H1 (cell line): ENCODE data around the gene ZNF654. TPM values are rescaled to one million over a fixed set of nuclear protein-coding genes. Genes with fewer than 3 reads are reported as not detected.

Source experiments
- CTCF ChIA-PET: fragments of 300-600 bp; sonication (Branson Sonifier 250); formaldehyde crosslinking; loops from one replicate; lab custom pipeline; 2021; ENCODE audit not compliant: partially characterized antibody; lab: Charles Lee
- POLR2A ChIA-PET: fragments of 300-600 bp; sonication (Branson Sonifier 250); formaldehyde crosslinking; loops from one replicate; lab custom pipeline; 2021; ENCODE audit warnings: inconsistent platforms; ENCODE audit not compliant: partially characterized antibody; lab: Charles Lee
- DNase-seq, 2 experiments: peaks; one replicate each; pipeline versions ENCODE4 v3.0.0 to v3.0.0-alpha.2; 2010 to 2022; ENCODE audit warnings: low spot score in 2 of 2, low read depth in 1 of 2, mixed read lengths in 1 of 2
- FAIRE-seq: peaks from 2 replicates; lab custom pipeline; 2011; peaks lifted over from hg19 to GRCh38; lab: Jason Lieb, UNC
- H2AFZ ChIP-seq: 2 replicates; pipeline ENCODE4 v1.8.1; 2012; ENCODE audit warnings: low read length, inconsistent platforms
- H2AK5ac ChIP-seq: 2 replicates; pipeline ENCODE4 v1.6.1; 2013; ENCODE audit warnings: low read depth, low read length
- H2BK120ac ChIP-seq: replicated peaks from 2 replicates; pipeline ENCODE3; 2013; ENCODE audit warnings: low read depth, low read length, inconsistent platforms
- H2BK12ac ChIP-seq: 2 replicates; pipeline ENCODE4 v1.6.1; 2013; ENCODE audit warnings: low read depth, low read length
- H2BK15ac ChIP-seq: 2 replicates; pipeline ENCODE4 v1.6.1; 2013; ENCODE audit warnings: low read length
- H2BK20ac ChIP-seq: 2 replicates; pipeline ENCODE4 v1.6.1; 2013; ENCODE audit warnings: low read length
- H2BK5ac ChIP-seq: 2 replicates; pipeline ENCODE4 v1.6.1; 2013; ENCODE audit warnings: low read depth, low read length
- H3K14ac ChIP-seq: 2 replicates; pipeline ENCODE4 v1.6.1; 2013; ENCODE audit warnings: inconsistent platforms; ENCODE audit not compliant: insufficient read length
- H3K18ac ChIP-seq: 2 replicates; pipeline ENCODE4 v1.6.1; 2013; ENCODE audit warnings: low read length; ENCODE audit errors: extremely low read depth
- H3K23ac ChIP-seq: 2 replicates; pipeline ENCODE4 v1.6.1; 2013; ENCODE audit warnings: inconsistent platforms; ENCODE audit not compliant: insufficient read length
- H3K23me2 ChIP-seq: 2 replicates; pipeline ENCODE4 v1.6.1; 2013; ENCODE audit warnings: low read depth, low read length
- H3K27ac ChIP-seq: 2 replicates; pipeline ENCODE4 v1.6.1; 2011; ENCODE audit warnings: low read depth, low read length, inconsistent platforms
- H3K27me3 ChIP-seq, 4 experiments: replicated peaks in 1 of 4; 1 replicate in 1 of 4; 2 replicates in 3 of 4; pipeline versions ENCODE4 v1.6.1 to v1.8.1; 2011 to 2013; ENCODE audit warnings: low read length in 3 of 4, mild to moderate bottlenecking in 3 of 4, inconsistent platforms in 2 of 4, mixed read lengths in 2 of 4, moderate library complexity in 1 of 4; ENCODE audit not compliant: control insufficient read depth in 3 of 4, insufficient read depth in 3 of 4; ENCODE audit errors: extremely low read depth in 1 of 4
- H3K36me3 ChIP-seq, 4 experiments: 2 replicates each; pipeline versions ENCODE4 v1.6.1 to v1.8.1; 2011 to 2013; ENCODE audit warnings: mild to moderate bottlenecking in 4 of 4, low read length in 3 of 4, moderate library complexity in 2 of 4, control low read depth in 1 of 4, inconsistent platforms in 1 of 4; ENCODE audit not compliant: insufficient read depth in 4 of 4, control insufficient read depth in 2 of 4
- H3K4ac ChIP-seq: replicated peaks from 2 replicates; pipeline ENCODE3; 2013; ENCODE audit warnings: low read length, low read depth, mixed read lengths, inconsistent platforms; ENCODE audit not compliant: insufficient read length
- H3K4me1 ChIP-seq, 4 experiments: replicated peaks in 1 of 4; 1 replicate in 1 of 4; 2 replicates in 3 of 4; pipeline versions ENCODE4 v1.6.1 to v1.8.1; 2011 to 2013; ENCODE audit warnings: low read length in 3 of 4, inconsistent platforms in 2 of 4, mixed read lengths in 1 of 4; ENCODE audit not compliant: insufficient read depth in 4 of 4, control insufficient read depth in 3 of 4
- H3K4me2 ChIP-seq, 2 experiments: 2 replicates each; pipeline versions ENCODE4 v1.6.1 to v1.8.1; 2011 to 2013; ENCODE audit warnings: low read depth in 2 of 2, low read length in 2 of 2, control low read depth in 1 of 2, inconsistent platforms in 1 of 2, mild to moderate bottlenecking in 1 of 2; ENCODE audit not compliant: insufficient read depth in 1 of 2
- H3K4me3 ChIP-seq, 4 experiments: fragments of 200-600, 300-600 bp in 1 of 4; sonication (generic), shearing (Covaris generic), sonication (Bioruptor Twin) in 1 of 4; 2 replicates each; pipeline versions ENCODE4 v1.5.1 to v1.8.1; 2011 to 2016; ENCODE audit warnings: low read length in 4 of 4, low read depth in 3 of 4, control low read depth in 2 of 4, inconsistent platforms in 2 of 4, mild to moderate bottlenecking in 2 of 4, mixed read lengths in 1 of 4, moderate library complexity in 1 of 4; ENCODE audit not compliant: insufficient read depth in 2 of 4; ENCODE audit errors: extremely low read depth in 1 of 4
- H3K56ac ChIP-seq: replicated peaks from 2 replicates; pipeline ENCODE3; 2013; ENCODE audit warnings: low read depth, mild to moderate bottlenecking, mixed read lengths, low read length, inconsistent platforms; ENCODE audit not compliant: insufficient read length
- H3K79me1 ChIP-seq: 2 replicates; pipeline ENCODE4 v1.6.1; 2013; ENCODE audit warnings: low read depth, low read length, control low read depth
- H3K79me2 ChIP-seq, 2 experiments: 2 replicates each; pipeline versions ENCODE4 v1.6.1 to v1.8.1; 2012 to 2013; ENCODE audit warnings: low read length in 2 of 2, mild to moderate bottlenecking in 2 of 2, inconsistent platforms in 1 of 2; ENCODE audit not compliant: insufficient read depth in 2 of 2, control insufficient read depth in 1 of 2
- H3K9ac ChIP-seq, 4 experiments: replicated peaks in 1 of 4; 1 replicate in 1 of 4; 2 replicates in 3 of 4; pipeline versions ENCODE4 v1.6.1 to v1.8.1; 2011 to 2013; ENCODE audit warnings: low read depth in 3 of 4, low read length in 3 of 4, control low read depth in 2 of 4, mild to moderate bottlenecking in 2 of 4, moderate library complexity in 2 of 4, inconsistent platforms in 1 of 4; ENCODE audit errors: extremely low read depth in 1 of 4
- H3K9me3 ChIP-seq, 2 experiments: 2 replicates each; pipeline versions ENCODE4 v1.6.1 to v1.8.1; 2012 to 2013; ENCODE audit warnings: mild to moderate bottlenecking in 2 of 2, moderate library complexity in 2 of 2, control low read depth in 1 of 2, inconsistent platforms in 1 of 2, low read depth in 1 of 2, low read length in 1 of 2, mixed read lengths in 1 of 2; ENCODE audit not compliant: insufficient read depth in 2 of 2
- H4K20me1 ChIP-seq, 2 experiments: replicated peaks in 1 of 2; 2 replicates each; pipeline versions ENCODE3 to v1.8.1; 2011 to 2013; ENCODE audit warnings: inconsistent platforms in 2 of 2, low read length in 2 of 2, mild to moderate bottlenecking in 1 of 2; ENCODE audit not compliant: insufficient read depth in 2 of 2, control insufficient read depth in 1 of 2
- H4K5ac ChIP-seq: 2 replicates; pipeline ENCODE4 v1.6.1; 2013; ENCODE audit warnings: low read length, low read depth, mixed read lengths, inconsistent platforms; ENCODE audit not compliant: insufficient read length
- H4K8ac ChIP-seq: 2 replicates; pipeline ENCODE4 v1.8.0; 2013; ENCODE audit warnings: mild to moderate bottlenecking, moderate library complexity, low read length, inconsistent platforms; ENCODE audit not compliant: insufficient read depth; ENCODE audit errors: extremely low read depth
- H4K91ac ChIP-seq: replicated peaks from 2 replicates; pipeline ENCODE3; 2013; ENCODE audit warnings: low read length, mixed read lengths, inconsistent platforms; ENCODE audit not compliant: insufficient read length
- SAP30 ChIP-seq: fragments of 300-600 bp; sonication (generic); IDR thresholded peaks from 2 replicates; pipeline ENCODE4 v1.7.1; 2012; ENCODE audit warnings: low read length, moderate library complexity, mild to moderate bottlenecking, inconsistent platforms; ENCODE audit not compliant: insufficient read depth, insufficient replicate concordance
- WGBS, 2 experiments: shearing (Covaris generic) in 1 of 2; methylation state at CpG; one replicate each; pipeline versions ENCODE4 v1.1.6 to v1.1.7; 2013 to 2015; ENCODE audit warnings: low lambda C conversion rate in 2 of 2, mixed read lengths in 2 of 2, inconsistent platforms in 1 of 2, low coverage in 1 of 2, missing lambda C conversion rate in 1 of 2; ENCODE audit not compliant: insufficient replicate concordance in 2 of 2, insufficient coverage in 1 of 2, insufficient read length in 1 of 2; ENCODE audit errors: extremely low coverage in 1 of 2, missing lambda C conversion rate in 1 of 2; 5-methylcytosine and 5-hydroxymethylcytosine counted together
- polyA plus RNA-seq, 7 experiments: library from polyadenylated mRNA; depleted of rRNA in 3 of 7; stranded (reverse) in 5 of 7; unstranded in 2 of 7; fragments of >200 nt in 5 of 7; fragments of 200-250 nt in 2 of 7; gene quantifications; 1 replicate in 5 of 7; 2 replicates in 1 of 7; 4 replicates in 1 of 7; pipeline versions ENCODE4 v1.2.1 to v1.2.3, GENCODE V29; 2011 to 2013; ENCODE audit warnings: missing spikeins in 2 of 7, mixed read lengths in 2 of 7
- total RNA-seq: library from RNA; stranded (reverse); fragmentation: NEBNext Ultra II Directional; extraction: Animal tissue kit (Norgen Biotek cat#: 25700); gene quantifications from 2 replicates; pipeline ENCODE4 v1.2.1, GENCODE V29; 2021

Gene ZNF654
- total and polyA plus RNA-seq, 2 of the 8 experiments (the other 6 are each of a cell fraction or from before 2014, with no cell fraction given), result 0.47 to 5.3 TPM

GRCh38 chr3:88044411-88044810, 14.6 kb upstream of the ZNF654 start:
- no peaks in the 10 kb centered on the region for H4K20me1 ChIP-seq
- no peak overlapping the region for H2BK120ac ChIP-seq
- H2AFZ ChIP-seq, result no peak overlapping the region
- no peak overlapping the region for H2BK12ac ChIP-seq
- H3K23ac ChIP-seq, result no peak overlapping the region
- no peak overlapping the region for H3K56ac ChIP-seq
- H3K4me3 ChIP-seq, result no peak overlapping the region
- no peak for TF ChIP-seq SAP30
- TF ChIP-seq, all 59 proteins: peak for 0
- Histone ChIP-seq H3K79me2 (no peaks in the 10 kb centered on the region), H3K4me1 (no peaks in the 10 kb centered on the region), H3K9me3 (no peaks in the 10 kb centered on the region), H2BK20ac (no peak overlapping the region), H3K36me3 (no peaks in the 10 kb centered on the region), H3K27me3 (no peaks in the 10 kb centered on the region), H3K14ac (no peak overlapping the region), H3K27ac (no peak overlapping the region), H2BK15ac (no peak overlapping the region), H4K8ac (no peak overlapping the region), H3K4me2 (no peak overlapping the region), H3K18ac (no peak overlapping the region), H4K5ac (no peak overlapping the region), H4K91ac (no peak overlapping the region), H2AK5ac (no peak overlapping the region), H3K9ac (no peak overlapping the region), H3K23me2 (no peaks in the 10 kb centered on the region), H3K79me1 (no peaks in the 10 kb centered on the region), H2BK5ac (no peak overlapping the region), H3K4ac (no peak overlapping the region)
- FAIRE-seq, result no peak
- ChIA-PET CTCF (no interaction called here), POLR2A (no interaction called here)
- WGBS, 2 experiments, result 87 to 100% methylated on average over 1 of the region's 1 CpG
- no peak for DNase-seq
